Measurements from ENCODE around the gene ZNF511. TPM values are rescaled to one million over a fixed set of nuclear protein-coding genes. Genes with fewer than 3 reads are reported as not detected.

The ZNF511 gene
- total RNA-seq, 1 experiment from 2014 or later: 89.4 TPM

DNA sequence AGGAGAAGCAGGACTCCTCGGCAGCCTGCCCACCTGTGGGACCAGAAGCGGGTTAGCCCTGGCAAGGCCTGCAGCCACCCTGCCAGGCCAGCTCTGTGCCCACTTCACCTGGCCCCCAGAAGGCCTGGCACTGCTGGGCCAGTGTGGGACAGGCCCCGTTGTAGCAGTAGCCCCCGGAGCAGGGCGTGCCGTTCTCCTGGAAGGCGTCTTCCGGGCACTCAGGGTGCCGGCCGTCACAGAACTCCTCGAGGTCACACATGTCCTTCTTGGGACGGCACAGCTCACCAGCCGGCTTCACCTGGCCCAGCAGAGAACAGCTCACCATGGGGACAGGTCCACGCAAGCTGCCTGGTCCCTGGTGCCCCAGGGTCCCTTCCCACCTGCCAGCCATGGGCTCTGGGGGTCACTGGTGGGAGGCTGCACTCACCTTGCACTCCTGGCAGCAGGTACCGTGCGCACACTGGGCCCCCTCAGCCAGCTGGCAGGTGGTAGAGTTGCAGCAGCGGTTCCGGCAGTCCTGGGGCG is 37.9 kb upstream of the ZNF511 start:
- Histone ChIP-seq H4K8ac (replicated peaks; ENCODE audit: insufficient read length, low read depth, low read length) (no peak overlapping the region), H4K20me1 (ENCODE audit: control insufficient read depth, insufficient read depth, insufficient read length) (no peaks in the 10 kb centered on the region), H2BK120ac (ENCODE audit: low read depth, low read length, poor library complexity, severe bottlenecking) (no peak overlapping the region), H3T11ph (ENCODE audit: low read length) (no peak overlapping the region), H3K18ac (ENCODE audit: insufficient read length, low read depth, low read length) (no peak overlapping the region), H3K79me1 (ENCODE audit: insufficient read depth, low read depth, low read length, poor library complexity, severe bottlenecking) (no peaks in the 10 kb centered on the region), H4K5ac (ENCODE audit: insufficient read length, low read depth, low read length) (no peak overlapping the region), H3K23ac (ENCODE audit: insufficient read length, low read depth, low read length) (no peak overlapping the region), H2BK5ac (ENCODE audit: insufficient read length, low read length) (no peak overlapping the region), H3K27ac (ENCODE audit: insufficient read length, low read depth, low read length) (no peak overlapping the region), H2AFZ (ENCODE audit: low read length) (no peak overlapping the region), H4K91ac (ENCODE audit: insufficient read length, low read depth, low read length) (no peak overlapping the region), H3K4me1 (ENCODE audit: insufficient read depth, low read length) (no peaks in the 10 kb centered on the region), H2BK15ac (ENCODE audit: low read depth, low read length) (no peak overlapping the region), H3K4me2 (ENCODE audit: insufficient read depth, insufficient read length, low read length) (no peak overlapping the region), H3K9me3 (ENCODE audit: control insufficient read depth, low read depth, low read length) (no peaks in the 10 kb centered on the region), H3K23me2 (ENCODE audit: insufficient read length, low read depth, low read length, poor library complexity, severe bottlenecking) (no peaks in the 10 kb centered on the region), H3K79me2 (ENCODE audit: insufficient read depth, low read length) (no peaks in the 10 kb centered on the region), H3K14ac (ENCODE audit: insufficient read depth, low read length) (no peak overlapping the region; the same call in 1 of the 2 replicates), H3K9ac (ENCODE audit: extremely low read depth, insufficient read length, low read length) (no peak overlapping the region), H2BK12ac (ENCODE audit: insufficient read length, low read depth, low read length) (no peak overlapping the region), H3K56ac (ENCODE audit: insufficient read length, low read depth, low read length) (no peak overlapping the region), H3K27me3 (ENCODE audit: insufficient read depth, low read length) (no peaks in the 10 kb centered on the region), H3K4ac (ENCODE audit: low read depth, low read length) (no peak overlapping the region), H2AK5ac (ENCODE audit: insufficient read length, low read length) (no peak overlapping the region), H2BK20ac (ENCODE audit: low read depth, low read length, poor library complexity, severe bottlenecking) (no peak overlapping the region)
- Mint-ChIP-seq H3K9me3 (no peaks in the 10 kb centered on the region), H3K27me3 (ENCODE audit: low read depth) (peaks cover 5% of the 10 kb centered on the region), H3K4me1 (peaks cover 0 to 2% of the 10 kb centered on the region in 2 experiments; a peak in 3 of 4 replicates), H3K27ac (no peak overlapping the region), H3K4me3 (no peak overlapping the region), H3K36me3 (ENCODE audit: insufficient read depth in 1 of 3, low read depth in 3 of 3) (no peaks in the 10 kb centered on the region)
- DNase-seq: no peak
- TF ChIP-seq CTCF (conservative IDR thresholded peaks at IDR 0.05): no peak
- no CpG with 5 or more reads among the region's 19 CpGs for WGBS (ENCODE audit: extremely low coverage, insufficient read length, low lambda C conversion rate)
